IPS-11a (cell line): ENCODE data around the gene SDHB.

ENCODE experiments used
- H3K4me3 ChIP-seq: one replicate; pipeline ENCODE4 v1.5.1; 2013; ENCODE audit warnings: low read depth, low read length, control low read depth

SDHB gene

GRCh38 chr1:16989676-16990391 is 64.0 kb downstream of the SDHB start:
- H3K4me3 ChIP-seq, result no peak overlapping the region

GRCh38 chr1:16988210-16988609 is 65.6 kb downstream of the SDHB start:
- H3K4me3 ChIP-seq, result no peak overlapping the region

GRCh38 chr1:16986962-16987361 is 66.9 kb downstream of the SDHB start:
- no peak overlapping the region for H3K4me3 ChIP-seq

GRCh38 chr1:16986560-16986959 is 67.3 kb downstream of the SDHB start:
- no peak overlapping the region for H3K4me3 ChIP-seq

GRCh38 chr1:16986113-16986512 is 67.7 kb downstream of the SDHB start:
- H3K4me3 ChIP-seq, result no peak overlapping the region

- no peak overlapping the region for H3K4me3 ChIP-seq
Observed at GRCh38 chr1:16984717-16985116, 69.1 kb downstream of the SDHB start.

GRCh38 chr1:16983649-16984048 is 70.2 kb downstream of the SDHB start:
- no peak overlapping the region for H3K4me3 ChIP-seq

- H3K4me3 ChIP-seq, result no peak overlapping the region
Observed at GRCh38 chr1:16982902-16983301, 70.9 kb downstream of the SDHB start.

- no peak overlapping the region for H3K4me3 ChIP-seq
Observed at GRCh38 chr1:16981269-16981849, 72.5 kb downstream of the SDHB start.

GRCh38 chr1:16980473-16981268 is 73.2 kb downstream of the SDHB start, which contains the start of gene MFAP2:
Gene MFAP2, minus strand, starts transcription at chr1:16980620. Its CDS starts 2,347 bp downstream, at chr1:16978273.
- H3K4me3 ChIP-seq, result peak within 1 kb of the TSS; percentile 38

GRCh38 chr1:16979475-16980327 is 74.1 kb downstream of the SDHB start:
- peak overlapping the region; percentile 38 for H3K4me3 ChIP-seq

- peak overlapping the region; percentile 38 for H3K4me3 ChIP-seq
Observed at GRCh38 chr1:16978567-16979474, 75.0 kb downstream of the SDHB start.

- no peak overlapping the region for H3K4me3 ChIP-seq
Observed at GRCh38 chr1:16978139-16978538, 75.7 kb downstream of the SDHB start.

- no peak overlapping the region for H3K4me3 ChIP-seq
Observed at GRCh38 chr1:16977377-16977776, 76.5 kb downstream of the SDHB start.

GRCh38 chr1:16976966-16977365 is 76.9 kb downstream of the SDHB start:
- no peak overlapping the region for H3K4me3 ChIP-seq

- no peak overlapping the region for H3K4me3 ChIP-seq
Observed at GRCh38 chr1:16975838-16976237, 78.0 kb downstream of the SDHB start.

GRCh38 chr1:16975211-16975610 is 78.6 kb downstream of the SDHB start:
- no peak overlapping the region for H3K4me3 ChIP-seq

GRCh38 chr1:16973215-16973614 is 80.6 kb downstream of the SDHB start:
- no peak overlapping the region for H3K4me3 ChIP-seq

- H3K4me3 ChIP-seq, result no peak overlapping the region
Observed at GRCh38 chr1:16972189-16972895, 81.5 kb downstream of the SDHB start.
